SH-SY5Y (cell line): ENCODE results near the gene SDHAF1.

Experiments
- GATA2 ChIP-seq: IDR thresholded peaks from 2 replicates; pipeline ENCODE4 v1.6.1; 2011; ENCODE audit warnings: mild to moderate bottlenecking, low read depth, low read length
- GATA3 ChIP-seq: IDR thresholded peaks from 2 replicates; pipeline ENCODE4 v1.6.1; 2011; ENCODE audit warnings: low read depth, mild to moderate bottlenecking, low read length, moderate library complexity

GRCh38 chr19:35946203-35946602 lies 48.8 kb upstream of the SDHAF1 start:
- TF ChIP-seq GATA2 (no peak), GATA3 (no peak)
